Liver (tissue), 9 donors: ENCODE results near the gene CAMSAP1. TPM values are rescaled to one million over a fixed set of nuclear protein-coding genes. Genes with fewer than 3 reads are reported as not detected.
"Not testable (repeated sequence)": the region's sequence is repeated elsewhere in the genome, so short reads cannot be mapped to it uniquely, and the experiment has no call there.

ENCODE experiments used
- DNase-seq: peaks from one replicate; pipeline ENCODE4 v3.0.0-alpha.2; 2017; ENCODE audit warnings: low spot score
- H3K27ac ChIP-seq, 2 donors: one replicate each; pipeline ENCODE4 v1.7.0; 2013; ENCODE audit warnings: inconsistent platforms in 2 of 2, low read length in 2 of 2, control low read depth in 1 of 2, low read depth in 1 of 2, mild to moderate bottlenecking in 1 of 2
- H3K27me3 ChIP-seq, 4 donors: one replicate each; pipeline versions ENCODE4 v1.6.1 to v1.7.0; 2013; ENCODE audit warnings: low read length in 3 of 4, inconsistent platforms in 1 of 4, mild to moderate bottlenecking in 1 of 4, moderate library complexity in 1 of 4; ENCODE audit not compliant: control insufficient read depth in 4 of 4, insufficient read depth in 4 of 4
- H3K36me3 ChIP-seq, 4 donors: one replicate each; pipeline versions ENCODE4 v1.6.1 to v1.7.0; 2013; ENCODE audit warnings: low read length in 3 of 4, mild to moderate bottlenecking in 3 of 4, low read depth in 1 of 4, moderate library complexity in 1 of 4; ENCODE audit not compliant: control insufficient read depth in 4 of 4, insufficient read depth in 3 of 4
- H3K4me1 ChIP-seq, 4 donors: one replicate each; pipeline versions ENCODE4 v1.6.1 to v1.7.0; 2013; ENCODE audit warnings: low read length in 3 of 4, mild to moderate bottlenecking in 3 of 4, moderate library complexity in 1 of 4; ENCODE audit not compliant: control insufficient read depth in 4 of 4, insufficient read depth in 4 of 4
- H3K4me3 ChIP-seq, 3 donors: one replicate each; pipeline versions ENCODE4 v1.6.1 to v1.7.0; 2013; ENCODE audit warnings: low read length in 3 of 3, control low read depth in 1 of 3, low read depth in 1 of 3, mild to moderate bottlenecking in 1 of 3
- H3K9ac ChIP-seq, 2 donors: one replicate each; pipeline ENCODE4 v1.7.0; 2013; ENCODE audit warnings: low read length in 2 of 2, mild to moderate bottlenecking in 2 of 2, moderate library complexity in 2 of 2, control low read depth in 1 of 2, low read depth in 1 of 2
- H3K9me3 ChIP-seq, 4 donors: one replicate each; pipeline versions ENCODE4 v1.6.1 to v1.7.0; 2013; ENCODE audit warnings: low read length in 3 of 4; ENCODE audit not compliant: control insufficient read depth in 4 of 4
- ATF3 ChIP-seq: IDR thresholded peaks from 2 replicates; pipeline ENCODE4 v1.6.1; 2016; ENCODE audit warnings: antibody characterized with exemption
- CTCF ChIP-seq: fragments of 150-350 bp; IDR thresholded peaks from 2 replicates; pipeline ENCODE4 v1.5.1; 2017; ENCODE audit warnings: improper control_type of control experiment, low read depth, low read length; ENCODE audit not compliant: missing input control
- EGR1 ChIP-seq, 2 donors: IDR thresholded peaks; 2 replicates each; pipeline ENCODE4 v1.6.1; 2016 to 2018; ENCODE audit warnings: antibody characterized with exemption in 2 of 2, low read depth in 2 of 2
- FOXA1 ChIP-seq: IDR thresholded peaks from 2 replicates; pipeline ENCODE4 v1.6.1; 2016; ENCODE audit warnings: antibody characterized with exemption
- FOXA2 ChIP-seq: IDR thresholded peaks from 2 replicates; pipeline ENCODE4 v1.6.1; 2016; ENCODE audit warnings: antibody characterized with exemption
- GABPA ChIP-seq, 2 donors: IDR thresholded peaks in 1 of 2; conservative IDR thresholded peaks in 1 of 2; 2 replicates each; pipeline ENCODE4 v1.6.1; 2016; ENCODE audit warnings: antibody characterized with exemption in 2 of 2, mild to moderate bottlenecking in 1 of 2, moderate library complexity in 1 of 2
- HNF4G ChIP-seq: IDR thresholded peaks from 2 replicates; pipeline ENCODE4 v1.6.1; 2016; ENCODE audit warnings: antibody characterized with exemption
- NR2F2 ChIP-seq: IDR thresholded peaks from 2 replicates; pipeline ENCODE4 v1.6.1; 2016; ENCODE audit warnings: antibody characterized with exemption
- RAD21 ChIP-seq, 2 donors: IDR thresholded peaks; 2 replicates each; pipeline ENCODE4 v1.6.1; 2016; ENCODE audit warnings: antibody characterized with exemption in 2 of 2, mild to moderate bottlenecking in 2 of 2
- REST ChIP-seq: IDR thresholded peaks from 2 replicates; pipeline ENCODE4 v1.6.1; 2016; ENCODE audit warnings: antibody characterized with exemption, mild to moderate bottlenecking
- SP1 ChIP-seq: IDR thresholded peaks from 2 replicates; pipeline ENCODE4 v1.6.1; 2018; ENCODE audit warnings: antibody characterized with exemption, mild to moderate bottlenecking
- TAF1 ChIP-seq: conservative IDR thresholded peaks from 2 replicates; pipeline ENCODE4 v1.6.1; 2016; ENCODE audit warnings: antibody characterized with exemption, mild to moderate bottlenecking
- YY1 ChIP-seq: IDR thresholded peaks from 2 replicates; pipeline ENCODE4 v1.6.1; 2016; ENCODE audit warnings: antibody characterized with exemption, mild to moderate bottlenecking
- WGBS: extraction: QIAGEN DNeasy Blood & Tissue Kit; methylation state at CpG from one replicate; pipeline ENCODE4 v1.1.7; 2013; 5-methylcytosine and 5-hydroxymethylcytosine counted together
- polyA plus RNA-seq, 2 donors: library from polyadenylated mRNA; stranded (reverse) in 1 of 2; unstranded in 1 of 2; fragments of 200-250 nt in 1 of 2; fragments of >200 nt in 1 of 2; fragmentation: Nextera tagmentation in 1 of 2; extraction: Ambion mirVana in 1 of 2; gene quantifications; one replicate each; pipeline versions ENCODE4 v1.2.1 to v1.2.3, GENCODE V29; 2013 to 2015
- total RNA-seq, 2 donors: library from RNA; depleted of rRNA; stranded (reverse); fragments of >200 nt; gene quantifications; one replicate each; pipeline ENCODE4 v1.2.3, GENCODE V29; 2014
- TF ChIP-seq, protein P1 (sequence below): IDR thresholded peaks from 2 replicates; pipeline ENCODE4 v1.6.1; 2016; ENCODE audit warnings: antibody characterized with exemption
- donor health status: healthy.
- donor health status: healthy.
- donor health status: healthy.
- donor health status: healthy.
- donor health status: healthy.

Gene CAMSAP1
- total and polyA plus RNA-seq, 4 donors = 0.97 to 6.4 (median 5.1) TPM

DNA sequence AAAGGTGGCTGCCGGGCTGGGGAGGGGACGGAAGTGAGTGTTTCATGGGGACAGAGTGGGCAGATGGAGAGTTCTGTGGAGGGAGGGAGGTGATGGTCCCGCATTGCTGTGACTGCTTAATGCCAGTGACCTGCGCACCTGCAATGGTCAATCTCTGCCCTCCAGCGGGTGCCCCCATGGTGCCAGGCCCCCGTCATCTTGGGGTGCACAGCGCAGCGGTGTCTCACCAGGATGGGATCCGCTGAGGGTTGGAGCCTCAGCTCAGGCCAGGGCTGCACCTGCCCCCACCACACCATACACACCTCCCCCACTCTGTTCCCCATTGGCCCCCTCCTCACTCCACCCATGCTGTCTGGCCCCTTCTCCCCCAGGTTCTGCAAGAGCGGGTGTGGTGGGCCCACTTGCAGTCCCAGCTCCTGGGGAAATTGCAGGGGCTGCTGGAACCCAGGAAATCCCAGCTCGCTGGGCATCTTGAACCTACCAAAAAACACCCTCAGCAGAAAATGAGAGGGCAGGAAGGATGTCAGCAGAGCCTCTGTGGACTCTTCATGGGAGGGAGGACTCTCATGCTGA is 12.1 kb upstream of the CAMSAP1 start:
- TF ChIP-seq REST (no peak), EGR1 (IDR thresholded peaks at IDR 0.05; ENCODE audit: low read depth in 2 of 2) (no peak), CTCF (no peak), YY1 (no peak), NR2F2 (no peak), TAF1 (no peak), SP1 (no peak), FOXA1 (no peak), FOXA2 (no peak), HNF4G (no peak), GABPA (IDR thresholded peaks at IDR 0.05 in 1 of 2, conservative IDR thresholded peaks at IDR 0.05 in 1 of 2) (no peak), ATF3 (no peak), RAD21 (IDR thresholded peaks at IDR 0.05) (no peak)
- TF ChIP-seq, protein P1, sequence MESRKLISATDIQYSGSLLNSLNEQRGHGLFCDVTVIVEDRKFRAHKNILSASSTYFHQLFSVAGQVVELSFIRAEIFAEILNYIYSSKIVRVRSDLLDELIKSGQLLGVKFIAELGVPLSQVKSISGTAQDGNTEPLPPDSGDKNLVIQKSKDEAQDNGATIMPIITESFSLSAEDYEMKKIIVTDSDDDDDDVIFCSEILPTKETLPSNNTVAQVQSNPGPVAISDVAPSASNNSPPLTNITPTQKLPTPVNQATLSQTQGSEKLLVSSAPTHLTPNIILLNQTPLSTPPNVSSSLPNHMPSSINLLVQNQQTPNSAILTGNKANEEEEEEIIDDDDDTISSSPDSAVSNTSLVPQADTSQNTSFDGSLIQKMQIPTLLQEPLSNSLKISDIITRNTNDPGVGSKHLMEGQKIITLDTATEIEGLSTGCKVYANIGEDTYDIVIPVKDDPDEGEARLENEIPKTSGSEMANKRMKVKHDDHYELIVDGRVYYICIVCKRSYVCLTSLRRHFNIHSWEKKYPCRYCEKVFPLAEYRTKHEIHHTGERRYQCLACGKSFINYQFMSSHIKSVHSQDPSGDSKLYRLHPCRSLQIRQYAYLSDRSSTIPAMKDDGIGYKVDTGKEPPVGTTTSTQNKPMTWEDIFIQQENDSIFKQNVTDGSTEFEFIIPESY = no peak
- H3K4me1 ChIP-seq = no peaks in the 10 kb centered on the region
- peaks cover 8 to 18% (median 15%) of the 10 kb centered on the region in 4 donors for H3K36me3 ChIP-seq
- WGBS = 99% methylated on average over 11 of the region's 11 CpGs
- no peak for DNase-seq
- no peak overlapping the region for H3K9ac ChIP-seq
- no peak overlapping the region for H3K4me3 ChIP-seq
- peaks cover 18 to 33% (median 25%) of the 10 kb centered on the region in 4 donors for H3K9me3 ChIP-seq
- no peak overlapping the region for H3K27ac ChIP-seq
- H3K27me3 ChIP-seq = no peaks in the 10 kb centered on the region

GRCh38 chr9:135916227-135916626 is 8.9 kb upstream of the CAMSAP1 start:
- Histone ChIP-seq H3K9me3 (peaks cover 20 to 38% (median 32%) of the 10 kb centered on the region in 4 donors), H3K36me3 (peaks cover 9 to 35% (median 24%) of the 10 kb centered on the region in 4 donors), H3K4me3 (peak overlapping the region in 1 of 3 donors; percentile 12)
- not testable (repeated sequence) for H3K9ac ChIP-seq, H3K27ac ChIP-seq, H3K4me1 ChIP-seq, H3K27me3 ChIP-seq, DNase-seq
- WGBS = 98% methylated on average over 12 of the region's 12 CpGs
